A549 (cell line): ENCODE measurements around the gene MIB2.

Experiments used
- CHD4 ChIP-seq: fragments of 200-600 bp; sonication (generic); IDR thresholded peaks from 2 replicates; pipeline ENCODE4 v1.6.1; 2016; ENCODE audit warnings: antibody characterized with exemption, mild to moderate bottlenecking, borderline replicate concordance
- CTCF ChIP-seq: fragments of >200 bp; sonication (Bioruptor Twin); formaldehyde crosslinking; IDR thresholded peaks from 3 replicates; pipeline ENCODE4 v1.5.1; 2016
- POLR2A ChIP-seq: IDR thresholded peaks from 2 replicates; pipeline ENCODE4 v1.6.1; 2012; ENCODE audit warnings: mild to moderate bottlenecking, low read length
- SMC3 ChIP-seq: fragments of >200 bp; sonication (Bioruptor Twin); formaldehyde crosslinking; IDR thresholded peaks from 3 replicates; pipeline ENCODE4 v1.6.1; 2018; ENCODE audit warnings: inconsistent platforms
- TF ChIP-seq, protein P1 (sequence below): IDR thresholded peaks from 2 replicates; pipeline ENCODE4 v1.6.1; 2012
- TF ChIP-seq, protein P2 (sequence below): fragments of 200-600 bp; sonication (generic); IDR thresholded peaks from 2 replicates; pipeline ENCODE4 v1.6.1; 2016; ENCODE audit warnings: antibody characterized with exemption, mild to moderate bottlenecking, moderate library complexity

DNA sequence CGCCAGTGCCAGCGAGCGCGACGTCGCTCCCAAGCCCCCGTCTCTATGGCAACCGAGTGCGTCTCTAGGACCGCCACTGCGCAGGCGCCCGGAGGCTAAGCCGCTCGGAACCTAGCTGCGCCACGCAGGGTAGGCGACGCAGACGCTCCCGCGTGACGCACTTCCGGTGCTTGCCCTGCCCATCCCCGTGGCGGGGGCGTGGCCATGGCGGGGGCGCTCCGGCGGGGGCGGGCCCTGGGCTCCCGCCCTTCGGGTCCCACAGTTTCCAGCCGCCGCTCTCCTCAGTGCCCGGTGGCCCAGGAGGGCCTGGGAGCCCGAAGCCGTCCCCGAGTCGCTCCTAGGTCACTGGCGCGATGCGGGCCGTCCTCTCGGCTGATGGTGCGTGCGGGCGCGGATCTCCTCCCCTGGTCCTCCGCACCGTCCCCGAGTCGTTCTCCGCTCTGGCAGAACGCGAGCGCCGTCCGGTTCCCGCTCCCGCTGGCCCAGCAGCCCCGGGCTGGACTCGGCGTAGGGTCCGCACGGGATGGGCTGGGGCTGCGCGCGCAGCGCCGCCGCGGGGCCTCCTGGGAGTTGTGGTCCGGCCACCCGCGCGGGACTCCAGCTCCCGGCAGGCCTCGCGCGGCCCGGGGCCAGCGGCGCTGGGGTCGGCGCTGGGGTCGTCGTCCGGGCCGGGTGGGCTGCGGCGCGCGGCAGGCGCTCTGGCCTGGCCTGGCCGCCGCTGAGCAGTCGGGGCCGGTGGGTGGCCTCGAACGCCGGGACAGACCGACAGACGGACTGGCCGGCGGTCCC, at the start of gene MIB2:
- TF ChIP-seq CTCF = no peak
- no peak for TF ChIP-seq CHD4
- peak; percentile 59 for TF ChIP-seq POLR2A
- TF ChIP-seq, protein P1, sequence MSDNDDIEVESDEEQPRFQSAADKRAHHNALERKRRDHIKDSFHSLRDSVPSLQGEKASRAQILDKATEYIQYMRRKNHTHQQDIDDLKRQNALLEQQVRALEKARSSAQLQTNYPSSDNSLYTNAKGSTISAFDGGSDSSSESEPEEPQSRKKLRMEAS = peak; percentile 25; the same call in 1 of the 2 replicates
- TF ChIP-seq, protein P2, sequence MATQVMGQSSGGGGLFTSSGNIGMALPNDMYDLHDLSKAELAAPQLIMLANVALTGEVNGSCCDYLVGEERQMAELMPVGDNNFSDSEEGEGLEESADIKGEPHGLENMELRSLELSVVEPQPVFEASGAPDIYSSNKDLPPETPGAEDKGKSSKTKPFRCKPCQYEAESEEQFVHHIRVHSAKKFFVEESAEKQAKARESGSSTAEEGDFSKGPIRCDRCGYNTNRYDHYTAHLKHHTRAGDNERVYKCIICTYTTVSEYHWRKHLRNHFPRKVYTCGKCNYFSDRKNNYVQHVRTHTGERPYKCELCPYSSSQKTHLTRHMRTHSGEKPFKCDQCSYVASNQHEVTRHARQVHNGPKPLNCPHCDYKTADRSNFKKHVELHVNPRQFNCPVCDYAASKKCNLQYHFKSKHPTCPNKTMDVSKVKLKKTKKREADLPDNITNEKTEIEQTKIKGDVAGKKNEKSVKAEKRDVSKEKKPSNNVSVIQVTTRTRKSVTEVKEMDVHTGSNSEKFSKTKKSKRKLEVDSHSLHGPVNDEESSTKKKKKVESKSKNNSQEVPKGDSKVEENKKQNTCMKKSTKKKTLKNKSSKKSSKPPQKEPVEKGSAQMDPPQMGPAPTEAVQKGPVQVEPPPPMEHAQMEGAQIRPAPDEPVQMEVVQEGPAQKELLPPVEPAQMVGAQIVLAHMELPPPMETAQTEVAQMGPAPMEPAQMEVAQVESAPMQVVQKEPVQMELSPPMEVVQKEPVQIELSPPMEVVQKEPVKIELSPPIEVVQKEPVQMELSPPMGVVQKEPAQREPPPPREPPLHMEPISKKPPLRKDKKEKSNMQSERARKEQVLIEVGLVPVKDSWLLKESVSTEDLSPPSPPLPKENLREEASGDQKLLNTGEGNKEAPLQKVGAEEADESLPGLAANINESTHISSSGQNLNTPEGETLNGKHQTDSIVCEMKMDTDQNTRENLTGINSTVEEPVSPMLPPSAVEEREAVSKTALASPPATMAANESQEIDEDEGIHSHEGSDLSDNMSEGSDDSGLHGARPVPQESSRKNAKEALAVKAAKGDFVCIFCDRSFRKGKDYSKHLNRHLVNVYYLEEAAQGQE = no peak
- no peak for TF ChIP-seq SMC3
